Vagina (tissue), 2 donors: Measurements from ENCODE around the gene NLGN4Y.

Experiments used
- POLR2A ChIP-seq, 2 donors: fragments of 450-650 bp; IDR thresholded peaks; one replicate each; pipeline ENCODE4 v1.6.1; 2017; ENCODE audit warnings: antibody characterized with exemption in 2 of 2, mild to moderate bottlenecking in 2 of 2, moderate library complexity in 2 of 2
- POLR2AphosphoS5 ChIP-seq, 2 donors: sonication (generic); formaldehyde crosslinking; IDR thresholded peaks; one replicate each; pipeline ENCODE4 v1.9.0; 2017; ENCODE audit warnings: antibody characterized with exemption in 2 of 2, mild to moderate bottlenecking in 2 of 2, low read depth in 1 of 2; ENCODE audit not compliant: insufficient read depth in 1 of 2
- TF ChIP-seq, protein P1 (sequence below), 3 experiments: fragments of 450-650 bp in 2 of 3; fragments of 200-600 bp in 1 of 3; sonication (generic) in 1 of 3; IDR thresholded peaks; one replicate each; pipeline ENCODE4 v1.5.1; 2017 to 2019; ENCODE audit warnings: antibody characterized with exemption in 3 of 3, mild to moderate bottlenecking in 2 of 3, moderate library complexity in 2 of 3

DNA sequence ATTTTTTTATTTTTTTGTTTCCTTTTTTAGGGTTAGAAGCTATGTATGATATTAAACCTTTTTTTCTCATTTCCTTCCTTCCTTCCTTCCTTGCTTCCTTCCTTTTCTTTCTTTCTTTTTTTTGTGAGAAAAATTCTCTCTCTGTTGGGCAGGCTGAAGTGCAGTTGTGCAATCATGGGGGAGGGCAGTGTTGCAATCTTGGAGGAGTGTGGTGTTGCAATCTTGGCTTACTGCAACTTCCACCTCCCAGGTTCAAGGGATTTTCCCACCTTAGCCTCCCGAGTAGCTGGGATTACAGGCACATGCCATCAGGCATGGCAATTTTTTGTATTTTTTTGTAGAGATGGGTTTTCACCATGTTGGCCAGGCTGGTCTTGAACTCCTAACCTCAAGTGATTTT, 326.4 kb downstream of the NLGN4Y start:
- TF ChIP-seq, protein P1, sequence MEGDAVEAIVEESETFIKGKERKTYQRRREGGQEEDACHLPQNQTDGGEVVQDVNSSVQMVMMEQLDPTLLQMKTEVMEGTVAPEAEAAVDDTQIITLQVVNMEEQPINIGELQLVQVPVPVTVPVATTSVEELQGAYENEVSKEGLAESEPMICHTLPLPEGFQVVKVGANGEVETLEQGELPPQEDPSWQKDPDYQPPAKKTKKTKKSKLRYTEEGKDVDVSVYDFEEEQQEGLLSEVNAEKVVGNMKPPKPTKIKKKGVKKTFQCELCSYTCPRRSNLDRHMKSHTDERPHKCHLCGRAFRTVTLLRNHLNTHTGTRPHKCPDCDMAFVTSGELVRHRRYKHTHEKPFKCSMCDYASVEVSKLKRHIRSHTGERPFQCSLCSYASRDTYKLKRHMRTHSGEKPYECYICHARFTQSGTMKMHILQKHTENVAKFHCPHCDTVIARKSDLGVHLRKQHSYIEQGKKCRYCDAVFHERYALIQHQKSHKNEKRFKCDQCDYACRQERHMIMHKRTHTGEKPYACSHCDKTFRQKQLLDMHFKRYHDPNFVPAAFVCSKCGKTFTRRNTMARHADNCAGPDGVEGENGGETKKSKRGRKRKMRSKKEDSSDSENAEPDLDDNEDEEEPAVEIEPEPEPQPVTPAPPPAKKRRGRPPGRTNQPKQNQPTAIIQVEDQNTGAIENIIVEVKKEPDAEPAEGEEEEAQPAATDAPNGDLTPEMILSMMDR (IDR thresholded peaks at IDR 0.05) = no peak
- TF ChIP-seq POLR2A (IDR thresholded peaks at IDR 0.05) = no peak
- TF ChIP-seq POLR2AphosphoS5 (IDR thresholded peaks at IDR 0.05; ENCODE audit: insufficient read depth in 1 of 2, low read depth in 1 of 2) = no peak
